Immature natural killer cell (primary cell): Measurements from ENCODE around the gene SH3D19. TPM values are rescaled to one million over a fixed set of nuclear protein-coding genes. Genes with fewer than 3 reads are reported as not detected.
A peak's percentile ranks its signal among the peaks of the same experiment; 100 is the strongest.

Experiments
- DNase-seq, 3 donors: peaks; one replicate each; pipeline ENCODE4 v3.0.0; 2022; ENCODE audit warnings: mixed read lengths in 1 of 3
- H3K27ac Mint-ChIP-seq, 6 donors: one replicate each; pipeline ENCODE4 v1.8.0; 2020; ENCODE audit warnings: mixed read lengths in 6 of 6, mild to moderate bottlenecking in 5 of 6, inconsistent platforms in 4 of 6, moderate library complexity in 3 of 6
- H3K27me3 Mint-ChIP-seq, 3 donors: one replicate each; pipeline ENCODE4 v1.8.0; 2020 to 2021; ENCODE audit warnings: low read depth in 3 of 3, mild to moderate bottlenecking in 3 of 3, mixed read lengths in 3 of 3, moderate library complexity in 3 of 3, inconsistent platforms in 1 of 3
- H3K36me3 Mint-ChIP-seq, 3 donors: one replicate each; pipeline ENCODE4 v1.8.0; 2020; ENCODE audit warnings: mixed read lengths in 3 of 3, inconsistent platforms in 2 of 3, mild to moderate bottlenecking in 2 of 3
- H3K4me1 Mint-ChIP-seq, 2 donors: one replicate each; pipeline ENCODE4 v1.8.0; 2020; ENCODE audit warnings: inconsistent platforms in 2 of 2, mild to moderate bottlenecking in 2 of 2, mixed read lengths in 2 of 2, moderate library complexity in 1 of 2
- H3K4me3 Mint-ChIP-seq, 5 donors: one replicate each; pipeline ENCODE4 v1.8.0; 2020; ENCODE audit warnings: mild to moderate bottlenecking in 5 of 5, mixed read lengths in 5 of 5, inconsistent platforms in 3 of 5, moderate library complexity in 3 of 5
- H3K9me3 Mint-ChIP-seq, 6 donors: one replicate each; pipeline ENCODE4 v1.8.0; 2020; ENCODE audit warnings: mild to moderate bottlenecking in 6 of 6, mixed read lengths in 6 of 6, inconsistent platforms in 4 of 6, moderate library complexity in 3 of 6
- polyA plus RNA-seq, 3 donors: library from polyadenylated mRNA; unstranded; fragments of 300-500 nt; fragmentation: Illumina TruSeq; gene quantifications; one replicate each; pipeline ENCODE4 v1.2.3, GENCODE V29; 2021

Gene SH3D19
- polyA plus RNA-seq, 3 donors from 2014 or later = 0.72 to 1.3 TPM; not detected in 1

DNA sequence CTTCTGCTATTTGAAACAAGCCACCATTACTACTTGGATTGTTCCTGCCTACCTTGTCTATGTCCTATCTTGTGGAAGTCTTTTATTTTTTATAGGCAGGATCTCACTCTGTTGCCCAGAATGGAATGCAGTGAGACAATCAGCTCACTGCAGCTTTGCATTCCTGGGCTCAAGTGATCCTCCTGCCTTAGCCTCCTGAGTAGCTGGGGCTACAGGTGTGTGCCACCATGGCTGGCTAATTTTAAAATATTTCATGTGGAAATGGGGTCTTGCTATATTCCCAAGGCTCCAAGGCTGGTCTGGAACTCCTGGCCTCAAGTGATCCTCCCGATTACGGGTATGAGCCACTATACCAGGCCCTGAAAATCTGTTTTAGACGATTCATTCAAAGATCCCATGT, 218.3 kb downstream of the SH3D19 start:
- DNase-seq = no peak
- H3K27me3 Mint-ChIP-seq = peaks cover 0 to 2% (median 2%) of the 10 kb centered on the region in 3 donors
- H3K9me3 Mint-ChIP-seq = no peaks in the 10 kb centered on the region
- no peak overlapping the region for H3K4me3 Mint-ChIP-seq
- H3K4me1 Mint-ChIP-seq = peaks cover 6 to 20% of the 10 kb centered on the region in 2 donors
- peak overlapping the region in 3 of 6 donors; percentile 40 to 44 (median 40) for H3K27ac Mint-ChIP-seq
- peaks cover 0 to 26% (median 14%) of the 10 kb centered on the region in 3 donors for H3K36me3 Mint-ChIP-seq

DNA sequence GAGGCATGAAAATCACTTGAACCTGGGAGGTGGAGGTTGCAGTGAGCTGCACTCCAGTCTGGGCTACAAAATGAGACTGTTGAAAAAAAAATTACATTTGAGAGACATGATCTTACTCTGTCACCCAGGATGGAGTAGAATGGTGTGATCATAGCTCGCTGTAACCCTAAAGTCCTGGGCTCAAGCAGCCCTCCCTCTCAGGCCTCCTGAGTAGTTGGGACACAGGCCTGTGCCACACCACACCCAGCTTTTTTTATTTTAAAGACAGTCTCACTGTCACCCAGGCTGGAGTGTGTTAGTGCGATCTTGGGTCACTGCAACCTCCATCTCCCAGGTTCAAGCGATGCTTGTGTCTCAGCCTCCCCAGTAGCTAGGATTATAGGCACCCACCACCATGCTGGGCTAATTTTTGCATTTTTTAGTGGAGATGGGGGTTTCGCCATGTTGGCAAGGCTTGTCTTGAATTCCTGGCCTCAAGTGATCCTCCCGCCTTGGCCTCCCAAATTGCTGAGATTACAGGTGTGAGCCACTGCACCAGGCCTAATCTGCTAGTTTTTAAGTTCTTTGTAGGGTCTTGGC, 219.9 kb downstream of the SH3D19 start:
- H3K9me3 Mint-ChIP-seq = no peaks in the 10 kb centered on the region
- DNase-seq = no peak
- H3K27ac Mint-ChIP-seq = peak overlapping the region in 2 of 6 donors; percentile 34 to 62
- peaks cover 20 to 35% of the 10 kb centered on the region in 2 donors for H3K4me1 Mint-ChIP-seq
- H3K27me3 Mint-ChIP-seq = peaks cover 0 to 2% (median 2%) of the 10 kb centered on the region in 3 donors
- peaks cover 3 to 31% (median 25%) of the 10 kb centered on the region in 3 donors for H3K36me3 Mint-ChIP-seq
- H3K4me3 Mint-ChIP-seq = no peak overlapping the region

DNA sequence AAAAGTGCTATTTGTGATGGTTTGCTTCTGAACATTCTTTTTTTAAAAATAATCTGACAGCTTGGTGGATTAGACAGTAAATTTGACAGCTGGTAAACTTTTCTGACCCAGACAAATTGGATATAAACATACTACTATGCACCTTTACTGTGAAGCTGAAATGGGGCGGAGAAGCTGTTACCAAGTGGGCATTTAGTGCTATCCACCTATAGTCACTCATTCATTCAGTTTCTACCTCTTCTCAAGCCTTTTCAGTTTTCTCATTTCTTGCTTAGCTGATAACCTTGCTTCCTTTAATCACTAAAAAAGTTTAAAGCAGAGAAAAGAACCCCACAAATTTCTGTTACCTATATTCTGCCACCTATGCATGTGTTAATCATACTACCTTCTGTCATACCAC, 220.8 kb downstream of the SH3D19 start:
- Mint-ChIP-seq H3K27me3 (peaks cover under 1 to 9% (median 2%) of the 10 kb centered on the region in 3 donors), H3K27ac (peak overlapping the region in 2 of 6 donors; percentile 17 to 34), H3K4me3 (no peak overlapping the region), H3K4me1 (peaks cover 29 to 44% of the 10 kb centered on the region in 2 donors), H3K9me3 (no peaks in the 10 kb centered on the region), H3K36me3 (peaks cover 3 to 31% (median 28%) of the 10 kb centered on the region in 3 donors)
- no peak for DNase-seq

DNA sequence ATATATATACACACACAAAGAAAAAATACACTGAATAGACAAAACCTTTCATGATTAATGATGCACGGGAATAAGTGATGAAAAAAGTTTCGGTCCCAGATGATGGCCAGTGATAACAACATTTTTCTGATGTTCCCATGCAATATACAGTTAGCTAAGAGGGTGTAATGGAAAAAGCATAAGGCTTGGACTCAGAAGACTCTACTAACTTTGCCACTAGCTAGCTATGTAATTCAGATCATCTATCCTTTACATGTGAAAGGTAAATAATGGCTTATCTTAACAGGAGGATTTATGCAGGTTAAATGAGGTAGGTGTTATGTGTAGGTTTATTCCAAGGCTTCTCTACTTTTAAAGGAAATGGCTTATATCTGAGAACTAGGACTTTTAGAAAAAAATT, 221.6 kb downstream of the SH3D19 start:
- Mint-ChIP-seq H3K27ac (peak overlapping the region in 4 of 6 donors; percentile 16 to 48 (median 30)), H3K36me3 (peaks cover 3 to 33% (median 28%) of the 10 kb centered on the region in 3 donors), H3K4me3 (no peak overlapping the region), H3K9me3 (no peaks in the 10 kb centered on the region), H3K27me3 (peaks cover 8 to 17% (median 10%) of the 10 kb centered on the region in 3 donors), H3K4me1 (peaks cover 37 to 53% of the 10 kb centered on the region in 2 donors)
- DNase-seq = no peak

DNA sequence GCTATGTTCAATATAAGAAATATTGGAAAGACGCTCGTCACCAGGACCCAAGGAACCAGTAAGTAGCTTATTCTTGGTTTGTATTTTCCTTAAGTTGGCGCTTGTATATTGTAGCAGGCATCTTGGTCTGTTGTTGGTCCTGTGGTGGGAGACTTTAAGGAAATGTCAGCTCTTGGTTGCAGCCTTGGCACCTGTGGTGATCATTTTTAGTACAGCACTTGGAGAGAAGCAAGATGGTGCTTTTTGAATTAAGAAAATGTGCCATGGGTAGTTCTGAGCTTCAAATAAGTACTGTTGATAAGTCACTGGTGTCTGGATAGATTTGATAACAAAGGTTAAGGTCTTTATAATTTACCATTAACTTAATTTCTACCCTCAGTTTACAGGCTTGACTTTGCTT, 224.9 kb downstream of the SH3D19 start:
- Mint-ChIP-seq H3K9me3 (no peaks in the 10 kb centered on the region), H3K4me3 (peak overlapping the region; percentile 92 to 100 (median 98)), H3K27me3 (peaks cover 8 to 15% (median 10%) of the 10 kb centered on the region in 3 donors), H3K4me1 (peaks cover 41 to 44% of the 10 kb centered on the region in 2 donors), H3K36me3 (peaks cover 3 to 24% (median 21%) of the 10 kb centered on the region in 3 donors), H3K27ac (peak overlapping the region; percentile 95 to 98 (median 97))
- no peak for DNase-seq

DNA sequence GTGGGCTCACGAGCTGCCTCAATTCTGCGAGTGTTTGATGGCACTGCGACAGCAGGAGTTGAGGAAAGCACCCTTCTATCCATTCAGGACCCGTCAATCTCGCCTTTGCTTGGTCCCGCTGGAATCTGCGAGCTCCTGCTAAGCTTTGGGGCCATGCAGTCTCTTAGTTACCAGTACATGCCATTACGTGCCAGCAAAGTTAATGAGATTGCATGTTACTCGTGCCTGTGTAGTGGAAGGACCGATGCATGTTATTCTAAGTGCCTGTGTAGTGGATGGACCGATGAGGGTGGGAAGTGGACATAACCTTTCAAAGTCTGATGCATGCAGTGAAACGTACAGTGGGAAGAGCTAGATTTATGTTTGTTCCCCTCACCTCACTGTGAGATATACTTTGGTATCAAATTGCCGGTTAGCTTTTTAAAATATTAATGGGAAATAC, 225.4 kb downstream of the SH3D19 start:
- Mint-ChIP-seq H3K36me3 (peaks cover 3 to 24% (median 21%) of the 10 kb centered on the region in 3 donors), H3K27ac (peak overlapping the region; percentile 95 to 98 (median 97)), H3K4me3 (peak overlapping the region; percentile 92 to 100 (median 98)), H3K4me1 (peaks cover 41 to 44% of the 10 kb centered on the region in 2 donors), H3K9me3 (no peaks in the 10 kb centered on the region), H3K27me3 (peaks cover 10 to 15% (median 10%) of the 10 kb centered on the region in 3 donors)
- DNase-seq = no peak

DNA sequence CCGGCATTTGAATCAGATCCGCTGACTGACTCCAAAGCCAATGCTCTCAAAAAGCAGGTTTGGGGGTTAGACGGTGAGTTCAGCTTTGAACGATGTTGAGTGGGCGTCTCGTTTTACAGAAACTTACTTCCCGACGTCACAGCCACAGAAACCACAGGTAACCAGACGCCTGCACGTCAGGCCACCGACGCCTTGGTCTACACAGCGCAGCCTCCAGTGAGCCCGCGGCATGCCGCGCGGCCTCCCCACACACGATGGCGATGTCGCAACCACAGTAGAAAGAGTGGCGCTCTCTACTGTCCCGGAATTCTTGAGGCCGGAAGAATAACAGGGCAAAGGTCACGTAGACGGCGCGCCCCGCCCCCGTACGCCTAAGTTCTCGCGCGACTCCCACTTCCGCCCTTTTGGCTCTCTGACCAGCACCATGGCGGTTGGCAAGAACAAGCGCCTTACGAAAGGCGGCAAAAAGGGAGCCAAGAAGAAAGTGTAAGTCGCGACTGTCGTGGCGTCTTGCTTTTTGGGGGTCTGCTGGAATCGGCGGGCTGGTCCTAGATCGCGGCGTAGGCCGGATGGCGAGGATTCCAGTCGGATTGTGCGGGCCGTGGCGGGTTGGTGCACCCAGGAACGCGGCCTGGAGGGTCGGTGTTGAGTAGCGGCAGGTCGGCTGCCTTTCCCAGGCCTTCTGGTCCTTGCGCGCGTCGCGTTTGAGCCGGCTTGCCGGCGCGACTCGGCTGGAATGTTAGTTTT, 226.0 kb downstream of the SH3D19 start, which contains the start of gene RPS3A:
Gene RPS3A (plus strand): TSS at position 400 of the 747 bp plus-strand sequence. CDS start 25 bp downstream, at position 425.
- Mint-ChIP-seq H3K4me1 (peaks cover 41 to 44% of the 10 kb centered on the region in 2 donors), H3K27ac (peak within 1 kb of the TSS; percentile 95 to 98 (median 97)), H3K9me3 (no peaks in the 10 kb centered on the region), H3K4me3 (peak within 1 kb of the TSS; percentile 92 to 100 (median 98)), H3K27me3 (peaks cover 12 to 15% (median 12%) of the 10 kb centered on the region in 3 donors), H3K36me3 (peaks cover 3 to 19% (median 18%) of the 10 kb centered on the region in 3 donors)
- DNase-seq = peak; percentile 99

DNA sequence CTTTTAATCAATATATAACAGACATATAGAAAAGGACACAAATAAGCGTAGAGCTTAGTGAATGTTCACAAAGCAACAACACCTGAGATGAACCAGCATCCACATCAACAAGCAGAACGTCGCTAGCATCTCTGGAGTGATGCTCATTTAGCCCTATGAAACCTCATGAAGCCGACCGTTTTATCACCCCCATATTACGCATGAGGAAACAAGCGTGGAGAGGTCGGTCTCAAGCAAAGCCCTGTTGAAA, 226.5 kb downstream of the SH3D19 start:
- Mint-ChIP-seq H3K27ac (peak overlapping the region; percentile 95 to 98 (median 97)), H3K4me3 (peak overlapping the region; percentile 92 to 100 (median 98)), H3K36me3 (peaks cover 3 to 18% (median 16%) of the 10 kb centered on the region in 3 donors), H3K4me1 (peaks cover 41 to 44% of the 10 kb centered on the region in 2 donors), H3K27me3 (peaks cover 12 to 16% (median 12%) of the 10 kb centered on the region in 3 donors), H3K9me3 (no peaks in the 10 kb centered on the region)
- no peak for DNase-seq

DNA sequence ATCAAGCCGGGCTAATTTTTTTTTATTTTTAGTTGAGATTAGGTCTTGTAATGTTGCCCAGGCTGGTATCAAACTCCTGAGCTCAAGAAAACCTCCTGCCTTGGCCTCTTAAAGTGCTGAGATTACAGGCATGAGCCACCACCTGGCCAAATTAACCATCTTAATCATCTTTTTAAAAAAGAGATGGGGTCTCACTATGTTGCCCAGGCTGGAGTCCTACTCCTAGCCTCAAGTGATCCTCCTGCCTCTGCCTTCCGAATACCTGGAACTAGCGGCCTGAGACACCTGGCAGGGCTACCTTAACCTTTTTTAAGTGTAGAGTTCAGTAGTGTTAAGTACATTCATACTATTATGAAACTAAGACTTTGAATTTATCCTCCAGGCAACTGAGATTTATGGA, 227.6 kb downstream of the SH3D19 start:
- Mint-ChIP-seq H3K4me1 (peaks cover 39 to 41% of the 10 kb centered on the region in 2 donors), H3K27me3 (peaks cover 12 to 16% (median 12%) of the 10 kb centered on the region in 3 donors), H3K27ac (peak overlapping the region; percentile 48 to 98 (median 96)), H3K9me3 (no peaks in the 10 kb centered on the region), H3K4me3 (peak overlapping the region in 4 of 5 donors; percentile 38 to 67 (median 53)), H3K36me3 (peaks cover 3 to 18% (median 13%) of the 10 kb centered on the region in 3 donors)
- DNase-seq = no peak

DNA sequence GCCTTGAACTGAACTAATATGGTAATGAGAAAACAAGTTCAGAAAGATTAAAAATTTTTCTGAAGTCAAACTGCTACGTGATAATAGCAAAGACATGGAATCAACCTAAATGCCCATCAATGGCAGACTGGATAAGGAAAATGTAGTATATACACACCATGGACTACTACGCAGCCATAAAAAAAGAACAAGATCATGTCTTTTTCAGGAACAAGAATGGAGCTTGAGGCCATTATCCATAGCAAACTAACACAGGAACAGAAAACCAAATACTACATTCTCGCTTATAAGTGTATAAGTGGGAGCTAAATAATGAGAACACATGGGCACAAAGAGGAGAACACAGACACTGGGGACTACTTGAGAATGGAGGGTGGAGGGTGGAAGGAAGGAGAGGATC, 230.3 kb downstream of the SH3D19 start:
- no peak for DNase-seq
- Mint-ChIP-seq H3K27me3 (peaks cover 10 to 19% (median 15%) of the 10 kb centered on the region in 3 donors), H3K36me3 (peaks cover 0 to 3% (median 0%) of the 10 kb centered on the region in 3 donors), H3K4me3 (no peak overlapping the region), H3K27ac (peak overlapping the region in 1 of 6 donors; percentile 0), H3K4me1 (peaks cover 15 to 16% of the 10 kb centered on the region in 2 donors), H3K9me3 (no peaks in the 10 kb centered on the region)

DNA sequence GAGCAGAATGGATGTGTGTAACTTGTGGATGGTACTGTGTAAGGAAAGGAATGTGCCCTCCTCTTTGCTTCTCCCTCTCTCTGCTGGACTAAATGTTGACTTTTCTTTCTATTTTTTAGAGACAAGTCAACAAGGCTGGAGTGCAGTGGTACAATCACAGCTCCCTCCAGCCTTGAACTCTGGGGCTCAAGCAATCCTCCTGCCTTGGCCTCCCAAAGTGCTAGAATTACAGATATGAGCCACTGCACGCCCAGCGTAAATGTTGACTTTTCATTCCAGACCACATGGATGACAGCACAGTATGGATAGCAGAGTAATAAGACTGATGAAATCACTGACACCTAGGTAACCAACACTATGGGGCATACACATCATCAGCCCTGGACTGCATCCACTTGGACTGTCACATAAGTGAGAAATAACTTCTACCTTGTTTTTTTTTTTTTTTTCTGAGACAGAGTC, 231.1 kb downstream of the SH3D19 start:
- H3K4me1 Mint-ChIP-seq = peaks cover 7 to 9% of the 10 kb centered on the region in 2 donors
- peaks cover 7 to 16% (median 7%) of the 10 kb centered on the region in 3 donors for H3K27me3 Mint-ChIP-seq
- H3K4me3 Mint-ChIP-seq = no peak overlapping the region
- DNase-seq = no peak
- no peaks in the 10 kb centered on the region for H3K36me3 Mint-ChIP-seq
- H3K9me3 Mint-ChIP-seq = no peaks in the 10 kb centered on the region
- no peak overlapping the region for H3K27ac Mint-ChIP-seq

DNA sequence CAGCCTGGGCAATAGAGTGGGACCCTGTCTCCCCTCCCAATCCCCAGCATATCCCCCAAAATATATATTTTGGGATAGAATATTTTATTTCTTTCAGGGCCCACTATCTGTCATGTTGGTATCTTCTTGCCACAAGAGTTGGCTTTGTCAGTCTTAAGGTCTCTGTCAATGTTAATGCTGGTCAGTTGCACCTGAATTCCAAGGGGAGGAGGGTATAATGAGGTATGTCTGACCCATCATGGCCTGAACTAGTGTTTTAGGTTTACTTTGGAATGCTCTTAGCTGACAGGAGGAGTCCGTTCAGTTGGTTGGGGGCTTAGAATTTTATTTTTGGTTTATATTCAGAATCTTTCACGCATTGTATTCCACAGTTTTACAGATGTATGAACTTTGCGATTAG, 232.2 kb downstream of the SH3D19 start:
- H3K27me3 Mint-ChIP-seq = peaks cover 1 to 13% (median 2%) of the 10 kb centered on the region in 3 donors
- no peak overlapping the region for H3K4me3 Mint-ChIP-seq
- DNase-seq = no peak
- peaks cover 0 to 2% of the 10 kb centered on the region in 2 donors for H3K4me1 Mint-ChIP-seq
- no peaks in the 10 kb centered on the region for H3K36me3 Mint-ChIP-seq
- H3K9me3 Mint-ChIP-seq = no peaks in the 10 kb centered on the region
- H3K27ac Mint-ChIP-seq = peak overlapping the region in 1 of 6 donors; percentile 55

DNA sequence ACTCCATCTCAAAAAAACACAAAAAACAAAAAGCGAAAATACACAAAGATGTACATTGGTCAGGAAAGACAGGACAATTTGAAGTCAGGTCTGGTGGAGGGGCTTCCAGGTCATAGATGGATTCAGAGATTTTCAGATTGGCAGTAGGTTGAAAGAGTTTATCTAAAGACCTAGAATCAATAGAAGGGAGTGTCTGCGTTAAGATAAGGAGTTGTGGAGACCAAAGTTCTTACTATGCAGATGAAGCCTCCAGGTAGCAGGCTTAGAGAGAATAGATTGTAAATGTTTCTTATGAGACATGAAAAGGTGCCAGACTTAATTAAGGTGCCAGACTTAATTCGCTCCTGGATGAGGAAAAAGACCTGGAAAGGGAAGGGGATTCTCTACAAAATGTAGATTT, 232.9 kb downstream of the SH3D19 start:
- H3K4me3 Mint-ChIP-seq = no peak overlapping the region

DNA sequence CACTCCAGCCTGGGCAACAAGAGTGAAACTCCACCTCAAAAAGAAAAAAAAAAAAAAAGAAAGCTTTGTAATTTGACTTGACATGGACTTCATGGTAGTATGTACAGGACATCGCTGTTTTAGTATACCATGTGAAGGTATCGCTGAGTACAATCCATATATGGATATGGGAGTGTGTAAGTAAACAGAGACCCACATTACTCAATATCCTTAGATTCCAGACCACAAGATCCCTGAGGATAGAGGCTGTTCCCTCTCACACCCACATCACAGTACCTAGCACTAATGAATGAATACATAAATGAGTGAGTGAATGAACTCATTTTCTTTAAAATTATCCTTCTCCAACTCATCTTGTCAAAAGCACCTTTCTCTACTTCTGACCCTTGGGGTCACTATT, 234.4 kb downstream of the SH3D19 start:
- no peak for DNase-seq
- Mint-ChIP-seq H3K4me3 (no peak overlapping the region), H3K4me1 (no peaks in the 10 kb centered on the region), H3K36me3 (no peaks in the 10 kb centered on the region), H3K9me3 (no peaks in the 10 kb centered on the region), H3K27me3 (peaks cover 1 to 17% (median 2%) of the 10 kb centered on the region in 3 donors), H3K27ac (no peak overlapping the region)

More for the DNA sequence above, 232.9 kb downstream of the SH3D19 start:
- no peaks in the 10 kb centered on the region for H3K36me3 Mint-ChIP-seq
- H3K27me3 Mint-ChIP-seq = peaks cover 1 to 13% (median 2%) of the 10 kb centered on the region in 3 donors
- no peaks in the 10 kb centered on the region for H3K9me3 Mint-ChIP-seq
- no peak for DNase-seq
- H3K4me1 Mint-ChIP-seq = no peaks in the 10 kb centered on the region
- peak overlapping the region in 1 of 6 donors; percentile 4 for H3K27ac Mint-ChIP-seq
